ENCODE measurements around the gene GPR108. TPM values are rescaled to one million over a fixed set of nuclear protein-coding genes. Genes with fewer than 3 reads are reported as not detected.

Gene GPR108
- total and polyA plus RNA-seq, 2 of the 8 experiments (the other 6 are each of a cell fraction or from before 2014, with no cell fraction given): 34.9 to 46.0 TPM

- POLR2A ChIA-PET (ENCODE audit: partially characterized antibody): interaction anchor here (0.7 kb wide), 1 partner anchor 792 kb away, joined by 3 read pairs; no protein-coding TSS in a partner anchor
- Histone ChIP-seq H2BK15ac (ENCODE audit: low read length) (no peak overlapping the region), H3K4me3 (ENCODE audit: extremely low read depth in 1 of 4, insufficient read depth in 2 of 4, low read depth in 3 of 4, low read length in 4 of 4) (no peak overlapping the region), H3K9me3 (ENCODE audit: insufficient read depth in 2 of 2, low read depth in 1 of 2, low read length in 1 of 2) (no peaks in the 10 kb centered on the region), H4K91ac (replicated peaks; ENCODE audit: insufficient read length, low read length) (no peak overlapping the region), H3K79me1 (ENCODE audit: low read depth, low read length) (no peaks in the 10 kb centered on the region), H2AK5ac (ENCODE audit: low read depth, low read length) (no peak overlapping the region), H3K18ac (ENCODE audit: extremely low read depth, low read length) (no peak overlapping the region), H3K56ac (replicated peaks; ENCODE audit: insufficient read length, low read depth, low read length) (no peak overlapping the region), H4K8ac (ENCODE audit: extremely low read depth, insufficient read depth, low read length) (no peak overlapping the region), H3K36me3 (ENCODE audit: control insufficient read depth in 2 of 4, insufficient read depth in 4 of 4, low read length in 3 of 4) (no peaks in the 10 kb centered on the region), H3K79me2 (ENCODE audit: control insufficient read depth in 1 of 2, insufficient read depth in 2 of 2, low read length in 2 of 2) (no peaks in the 10 kb centered on the region), H2BK20ac (ENCODE audit: low read length) (no peak overlapping the region), H2BK5ac (ENCODE audit: low read depth, low read length) (no peak overlapping the region), H3K14ac (ENCODE audit: insufficient read length) (no peak overlapping the region), H2BK120ac (replicated peaks; ENCODE audit: low read depth, low read length) (no peak overlapping the region), H4K20me1 (replicated peaks in 1 of 2; ENCODE audit: control insufficient read depth in 1 of 2, insufficient read depth in 2 of 2, low read length in 2 of 2) (no peaks in the 10 kb centered on the region), H3K9ac (replicated peaks in 1 of 4; ENCODE audit: extremely low read depth in 1 of 4, low read depth in 3 of 4, low read length in 3 of 4) (no peak overlapping the region), H3K23ac (ENCODE audit: insufficient read length) (no peak overlapping the region), H3K4ac (replicated peaks; ENCODE audit: insufficient read length, low read depth, low read length) (no peak overlapping the region), H2AFZ (ENCODE audit: low read length) (no peak overlapping the region), H3K4me1 (replicated peaks in 1 of 4; ENCODE audit: control insufficient read depth in 3 of 4, insufficient read depth in 4 of 4, low read length in 3 of 4) (no peaks in the 10 kb centered on the region), H3K27ac (ENCODE audit: low read depth, low read length) (no peak overlapping the region), H3K27me3 (replicated peaks in 1 of 4; ENCODE audit: control insufficient read depth in 3 of 4, extremely low read depth in 1 of 4, insufficient read depth in 3 of 4, low read length in 3 of 4) (no peaks in the 10 kb centered on the region), H2BK12ac (ENCODE audit: low read depth, low read length) (no peak overlapping the region), H3K4me2 (ENCODE audit: insufficient read depth in 1 of 2, low read depth in 2 of 2, low read length in 2 of 2) (no peak overlapping the region), H3K23me2 (ENCODE audit: low read depth, low read length) (no peaks in the 10 kb centered on the region), H4K5ac (ENCODE audit: insufficient read length, low read depth, low read length) (no peak overlapping the region)
- no peak for DNase-seq (ENCODE audit: low read depth in 1 of 2, low spot score in 2 of 2)
- no peak for FAIRE-seq
- 93% methylated on average over 24 of the region's 25 CpGs; no CpG with 5 or more reads in 1 of the 2 experiments for WGBS, 2 experiments (ENCODE audit: extremely low coverage in 1 of 2, insufficient coverage in 1 of 2, insufficient read length in 1 of 2, insufficient replicate concordance in 2 of 2, low coverage in 1 of 2, low lambda C conversion rate in 2 of 2, missing lambda C conversion rate in 1 of 2)
- CTCF ChIA-PET (ENCODE audit: partially characterized antibody): no interaction called here
- no peak for TF ChIP-seq E2F6 (IDR thresholded peaks at IDR 0.05)
- TF ChIP-seq PHF8 (conservative IDR thresholded peaks at IDR 0.05; ENCODE audit: low read depth, low read length): no peak
- TF ChIP-seq CBX8 (IDR thresholded peaks at IDR 0.05; ENCODE audit: borderline replicate concordance, low read depth, low read length): no peak
- no peak for TF ChIP-seq FOSL1 (IDR thresholded peaks at IDR 0.05; ENCODE audit: insufficient read depth, low read depth, low read length)
- TF ChIP-seq RXRA (IDR thresholded peaks at IDR 0.05; ENCODE audit: insufficient read depth, low read depth, low read length): no peak
- no peak for TF ChIP-seq RNF2 (IDR thresholded peaks at IDR 0.05; ENCODE audit: borderline replicate concordance, low read depth, low read length, missing control alignments, poor library complexity, severe bottlenecking)
- TF ChIP-seq BCL11A (IDR thresholded peaks at IDR 0.05; ENCODE audit: low read depth in 2 of 2, low read length in 2 of 2): no peak
- no peak for TF ChIP-seq CBX5 (IDR thresholded peaks at IDR 0.05; ENCODE audit: low read depth, low read length)
- TF ChIP-seq EP300 (IDR thresholded peaks at IDR 0.05; ENCODE audit: borderline replicate concordance in 1 of 2, low read depth in 2 of 2, low read length in 2 of 2): no peak
- TF ChIP-seq EZH2 (IDR thresholded peaks at IDR 0.05; ENCODE audit: low read depth, low read length, severe bottlenecking): no peak
- no peak for TF ChIP-seq SIX5 (IDR thresholded peaks at IDR 0.05; ENCODE audit: low read depth, low read length)
- TF ChIP-seq HDAC6 (IDR thresholded peaks at IDR 0.05; ENCODE audit: low read depth, low read length): no peak
Measured at GRCh38 chr19:6694147-6694815, 43.1 kb downstream of the GPR108 start.
